Kidney (tissue), 14 donors: ENCODE data around the gene KIAA1191. TPM values are rescaled to one million over a fixed set of nuclear protein-coding genes. Genes with fewer than 3 reads are reported as not detected.

Source experiments
- DNase-seq, 5 donors: peaks; one replicate each; pipeline ENCODE4 v3.0.0-alpha.2; 2013 to 2020
- FAIRE-seq: peaks from 2 replicates; lab custom pipeline; 2012; peaks lifted over from hg19 to GRCh38; lab: Jason Lieb, UNC
- H3K27ac ChIP-seq, 2 donors: one replicate each; pipeline ENCODE4 v1.7.0; 2013; ENCODE audit warnings: low read depth in 2 of 2, low read length in 2 of 2, inconsistent platforms in 1 of 2
- H3K27me3 ChIP-seq: one replicate; pipeline ENCODE4 v1.7.1; 2013; ENCODE audit warnings: low read length, inconsistent platforms; ENCODE audit not compliant: control insufficient read depth, insufficient read depth
- H3K36me3 ChIP-seq, 3 donors: one replicate each; pipeline versions ENCODE4 v1.7.0 to v1.7.1; 2013; ENCODE audit warnings: low read length in 3 of 3, control low read depth in 1 of 3, inconsistent platforms in 1 of 3; ENCODE audit not compliant: insufficient read depth in 3 of 3, control insufficient read depth in 2 of 3
- H3K4me1 ChIP-seq, 3 donors: one replicate each; pipeline versions ENCODE4 v1.7.0 to v1.7.1; 2013; ENCODE audit warnings: low read length in 3 of 3, inconsistent platforms in 1 of 3, low read depth in 1 of 3; ENCODE audit not compliant: control insufficient read depth in 2 of 3, insufficient read depth in 2 of 3
- H3K4me3 ChIP-seq, 3 donors: one replicate each; pipeline versions ENCODE4 v1.7.0 to v1.8.1; 2013; ENCODE audit warnings: low read length in 3 of 3, control low read depth in 1 of 3, inconsistent platforms in 1 of 3
- H3K9ac ChIP-seq, 3 donors: one replicate each; pipeline versions ENCODE4 v1.7.0 to v1.7.1; 2013; ENCODE audit warnings: low read length in 3 of 3, control low read depth in 1 of 3, inconsistent platforms in 1 of 3
- H3K9me3 ChIP-seq, 3 donors: one replicate each; pipeline versions ENCODE4 v1.7.0 to v1.7.1; 2013; ENCODE audit warnings: low read length in 3 of 3, control low read depth in 1 of 3, inconsistent platforms in 1 of 3; ENCODE audit not compliant: control insufficient read depth in 2 of 3, insufficient read depth in 1 of 3
- CTCF ChIP-seq: IDR thresholded peaks from 3 replicates; pipeline ENCODE4 v1.5.1; 2012; ENCODE audit warnings: mild to moderate bottlenecking, moderate library complexity, borderline replicate concordance; ENCODE audit not compliant: insufficient read depth; ENCODE audit errors: extremely low read depth
- intact Hi-C: fragments of 100-400 bp; cut with DNase I; formaldehyde crosslinking; loops from one replicate; pipeline ENCODE4 v1.11.1; 2022
- polyA plus RNA-seq: library from polyadenylated mRNA; stranded (reverse); fragments of 350-450 nt; fragmentation: Illumina TruSeq; extraction: RNeasy Lipid Tissue Mini Kit (QIAGEN cat#74804); gene quantifications from one replicate; pipeline ENCODE4 v1.2.3, GENCODE V29; 2014; ENCODE audit warnings: low read depth, low replicate concordance; ENCODE audit not compliant: insufficient read depth
- total RNA-seq: library from RNA; stranded (reverse); fragmentation: NEBNext Ultra II Directional; extraction: Animal tissue kit (Norgen Biotek cat#: 25700); gene quantifications from one replicate; pipeline ENCODE4 v1.2.1, GENCODE V29; 2021
- donor health status: control.
- donor health status: control.
- donor health status: control.
- donor health status: control.
- donor health status: control.
- donor health status: DM: yes; HTN: yes; CAD: no.
- donor health status: Normal renal cell carcinoma (clear cell type).

Gene KIAA1191
- total and polyA plus RNA-seq, 2 donors from 2014 or later = 109 to 208 TPM

GRCh38 chr5:176400382-176401156 lies 39.0 kb upstream of the KIAA1191 start:
- H3K27me3 ChIP-seq = no peaks in the 10 kb centered on the region
- H3K9me3 ChIP-seq = no peaks in the 10 kb centered on the region
- peaks cover 0 to 4% (median 0%) of the 10 kb centered on the region in 3 donors for H3K4me1 ChIP-seq
- H3K4me3 ChIP-seq = no peak overlapping the region
- peaks cover 0 to 8% (median 0%) of the 10 kb centered on the region in 3 donors for H3K36me3 ChIP-seq
- no peak overlapping the region for H3K27ac ChIP-seq
- no peak for TF ChIP-seq CTCF
- no peak for FAIRE-seq
- intact Hi-C loops = no loop called here
- DNase-seq = no peak
- no peak overlapping the region for H3K9ac ChIP-seq

GRCh38 chr5:176397736-176398420 lies 36.3 kb upstream of the KIAA1191 start:
- Histone ChIP-seq H3K9me3 (no peaks in the 10 kb centered on the region), H3K36me3 (peaks cover 0 to 13% (median 11%) of the 10 kb centered on the region in 3 donors), H3K4me1 (peaks cover 0 to 4% (median 0%) of the 10 kb centered on the region in 3 donors), H3K9ac (no peak overlapping the region), H3K27ac (no peak overlapping the region), H3K27me3 (no peaks in the 10 kb centered on the region), H3K4me3 (no peak overlapping the region)
- TF ChIP-seq CTCF = no peak
- DNase-seq (no peak), FAIRE-seq (no peak)
- intact Hi-C loops = no loop called here

GRCh38 chr5:176396330-176396729 lies 34.8 kb upstream of the KIAA1191 start:
- Histone ChIP-seq H3K4me3 (no peak overlapping the region), H3K27me3 (no peaks in the 10 kb centered on the region), H3K9me3 (no peaks in the 10 kb centered on the region), H3K4me1 (peaks cover 0 to 4% (median 0%) of the 10 kb centered on the region in 3 donors), H3K27ac (no peak overlapping the region), H3K36me3 (peaks cover 0 to 23% (median 15%) of the 10 kb centered on the region in 3 donors), H3K9ac (no peak overlapping the region)
- FAIRE-seq = no peak
- peak in 2 of 5 donors; percentile 19 to 37 for DNase-seq
- intact Hi-C loops = no loop called here
- TF ChIP-seq CTCF = no peak
